Right renal cortex interstitium (tissue), 3 donors: Measurements from ENCODE around the gene USF3. TPM values are rescaled to one million over a fixed set of nuclear protein-coding genes. Genes with fewer than 3 reads are reported as not detected.

Experiments
- DNase-seq, 3 donors: peaks; one replicate each; pipeline ENCODE4 v3.0.0-alpha.2; 2013; ENCODE audit warnings: low read depth in 3 of 3, low spot score in 2 of 3
- polyA plus RNA-seq, 3 donors: library from polyadenylated mRNA; unstranded; fragments of 120-200 nt; gene quantifications; one replicate each; pipeline ENCODE4 v1.2.1, GENCODE V29; 2013; ENCODE audit not compliant: insufficient read length in 3 of 3

USF3 gene
- polyA plus RNA-seq, 3 donors = 18.7 to 20.4 (median 19.0) TPM

DNA sequence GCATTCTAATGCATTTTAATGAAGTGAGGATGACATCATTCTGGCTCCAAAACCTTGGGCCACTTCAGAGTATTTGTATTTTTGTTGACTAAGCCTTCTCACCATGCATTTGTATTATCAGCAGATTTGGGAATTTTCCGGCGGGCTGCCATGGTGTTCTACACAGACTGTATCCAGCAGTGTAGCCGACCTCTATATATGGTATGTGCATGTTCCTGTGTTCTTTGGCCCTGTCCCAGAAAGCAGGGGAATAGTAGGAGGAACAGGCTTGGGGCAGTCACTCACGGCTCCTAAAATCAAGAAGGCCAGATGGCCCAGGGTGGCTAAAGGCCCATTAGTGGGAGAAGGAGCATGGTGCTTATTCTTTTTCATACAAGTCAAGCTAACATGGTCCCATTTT is 80.5 kb downstream of the USF3 start:
- no peak for DNase-seq

DNA sequence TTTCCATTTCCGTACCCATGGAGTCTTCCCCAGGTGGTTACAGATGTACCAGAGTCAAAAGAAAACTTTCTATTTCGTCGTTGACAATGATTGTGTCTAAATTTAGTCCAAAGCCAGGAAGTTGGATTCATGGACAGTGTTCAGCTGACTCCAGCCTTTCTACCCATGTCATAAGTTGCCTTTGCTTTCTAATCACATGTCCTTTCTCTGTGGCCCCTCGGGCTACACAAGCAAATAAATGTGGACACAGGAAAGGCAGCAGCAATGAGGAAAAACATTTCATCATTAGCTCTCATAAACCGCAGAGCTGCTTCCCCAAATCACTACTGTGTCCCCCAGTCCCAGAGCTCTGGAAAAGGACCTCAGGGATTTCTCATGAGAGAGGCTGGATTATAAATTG is 82.0 kb downstream of the USF3 start:
- DNase-seq = no peak

DNA sequence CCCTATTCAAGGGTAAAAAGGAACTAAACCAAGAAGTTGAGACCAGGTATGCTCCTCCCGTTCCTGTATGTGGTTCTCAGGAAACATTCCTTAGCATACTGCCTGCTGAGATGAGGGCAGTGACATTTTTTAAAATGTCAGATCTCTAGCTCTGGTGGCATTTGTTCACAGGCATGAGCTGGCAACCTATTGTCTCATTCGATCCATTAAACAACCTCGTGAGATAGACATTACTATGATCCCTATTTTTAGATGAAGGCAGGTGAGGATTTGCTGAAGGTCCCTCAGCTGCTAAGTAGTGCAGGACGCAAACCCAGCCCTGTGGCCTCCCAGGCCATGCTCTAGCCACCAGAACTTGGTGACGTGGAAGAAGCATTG is 89.2 kb downstream of the USF3 start:
- no peak for DNase-seq

DNA sequence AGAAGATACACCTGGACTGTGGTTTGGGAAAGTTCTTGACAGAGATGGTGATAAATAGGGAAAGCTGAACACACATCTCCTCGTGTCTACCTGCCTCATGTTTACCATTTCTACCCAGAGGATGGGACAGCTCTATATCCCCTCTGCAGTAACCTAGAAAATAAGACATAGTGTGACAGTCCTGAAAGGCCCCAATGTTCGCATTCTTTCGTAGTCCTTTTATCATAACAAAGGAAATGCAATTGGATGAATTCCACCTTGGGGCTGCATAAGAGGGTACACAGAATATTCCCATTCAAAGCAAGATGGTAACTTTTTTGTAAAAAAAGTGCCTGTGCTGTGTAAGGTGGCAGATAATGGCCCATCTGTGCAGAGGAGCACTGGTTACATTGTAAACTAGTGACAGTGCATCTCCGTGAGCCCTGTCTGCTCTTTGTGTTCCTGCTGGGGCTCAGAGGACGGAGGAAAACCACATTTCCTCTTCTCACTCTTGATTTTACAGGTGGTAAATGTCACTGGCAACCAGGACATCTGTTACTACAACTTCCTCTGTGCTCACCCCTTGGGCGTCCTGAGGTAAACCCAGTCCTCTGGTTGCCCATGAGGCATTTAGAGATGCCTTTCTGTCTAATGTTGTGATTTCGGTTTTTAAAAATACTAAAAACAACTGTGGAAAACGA is 89.8 kb downstream of the USF3 start:
- no peak for DNase-seq

DNA sequence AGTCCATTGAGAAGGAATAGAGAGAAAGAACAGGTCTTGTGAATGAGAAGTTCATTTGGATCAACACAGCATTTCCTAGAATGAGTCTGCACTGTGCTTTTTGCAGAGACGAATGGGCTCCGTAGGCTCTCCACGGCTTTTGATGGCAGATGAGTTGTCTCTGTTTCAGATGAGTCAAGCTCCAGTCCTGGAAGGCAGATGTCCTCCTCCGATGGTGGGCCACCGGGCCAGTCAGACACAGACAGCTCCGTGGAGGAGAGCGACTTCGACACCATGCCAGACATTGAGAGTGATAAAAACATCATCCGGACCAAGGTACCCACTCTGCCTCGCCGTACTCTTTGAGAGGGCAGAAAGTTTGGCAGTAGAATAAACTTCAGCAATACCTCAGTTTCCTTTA is 93.6 kb downstream of the USF3 start:
- DNase-seq = no peak

DNA sequence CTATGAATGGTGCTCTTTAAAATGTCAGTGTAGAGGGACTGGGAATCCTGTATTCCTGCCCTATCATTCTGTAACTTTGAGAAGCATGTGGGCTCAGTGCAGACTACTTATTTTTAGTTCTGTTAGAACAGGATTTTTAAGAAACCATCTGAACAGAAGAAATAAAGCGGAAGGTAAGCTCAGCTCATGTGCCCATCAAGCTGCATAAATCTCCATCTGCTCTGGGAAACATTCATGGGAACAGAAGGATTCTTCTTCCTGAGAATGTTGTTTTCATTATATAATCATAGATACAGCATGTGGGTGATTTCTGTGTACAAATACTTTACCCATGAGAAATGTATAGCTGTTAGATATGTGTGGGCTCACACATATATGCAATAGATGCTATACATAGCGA is 94.2 kb downstream of the USF3 start:
- DNase-seq = no peak

DNA sequence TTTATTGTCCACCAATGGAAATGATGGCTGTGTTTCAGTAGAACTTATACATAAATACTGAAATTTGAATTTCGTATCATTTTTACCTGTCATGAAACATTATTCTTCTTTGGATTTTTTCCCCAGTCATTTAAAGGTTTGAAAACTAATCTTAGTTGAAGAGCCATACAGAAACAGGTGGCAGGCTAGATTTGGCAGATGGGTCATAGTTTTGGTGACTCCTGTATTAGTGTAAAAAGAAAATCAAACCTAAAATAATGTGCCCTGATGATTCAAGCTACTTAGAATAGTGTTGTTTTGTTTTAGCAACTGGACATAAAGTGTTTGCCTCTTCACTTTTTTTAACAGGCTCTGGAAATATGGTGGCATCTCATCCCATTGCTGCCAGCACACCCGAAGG is 95.2 kb downstream of the USF3 start:
- DNase-seq = no peak

DNA sequence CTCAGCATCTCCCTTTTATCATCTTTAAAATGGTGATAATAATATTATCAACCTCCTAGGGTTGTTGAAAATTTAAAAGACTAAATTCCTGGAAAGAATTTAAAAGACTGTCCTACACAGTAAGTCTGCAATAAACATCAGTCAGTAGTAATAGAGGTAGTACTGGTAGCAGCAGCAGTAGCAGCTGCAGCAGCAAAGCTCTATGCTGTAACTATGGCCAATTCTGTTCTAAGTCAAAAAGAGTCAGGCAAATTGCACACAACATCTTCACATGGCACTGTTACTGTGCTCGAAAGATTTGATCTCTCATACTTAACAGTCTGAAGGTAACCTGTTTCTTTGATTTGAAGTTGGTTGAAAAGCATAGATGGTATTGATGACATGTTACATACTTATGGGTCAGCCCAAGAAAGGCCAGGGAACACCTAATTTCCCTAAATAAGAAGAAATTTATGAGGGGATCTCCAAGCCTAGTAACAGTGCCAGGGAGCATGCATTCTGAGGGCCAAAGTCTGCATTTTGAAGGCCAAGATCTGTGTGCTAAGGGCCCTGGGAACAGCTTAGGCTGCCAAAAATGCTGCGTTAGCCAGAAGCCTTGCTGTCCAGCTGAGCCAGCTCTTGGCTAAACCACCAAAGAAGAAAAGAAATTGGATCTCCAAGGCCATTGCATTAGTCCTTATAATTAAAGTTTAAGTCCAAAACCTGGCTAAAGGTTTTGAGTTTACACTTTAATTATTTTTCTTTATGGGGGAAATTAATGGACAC is 95.8 kb downstream of the USF3 start:
- DNase-seq = no peak

Other genes starting within 250 kb of the USF3 start
- gene SPICE1, start 181.5 kb downstream of the USF3 start, polyA plus RNA-seq = 10 to 100 TPM; 26.6 to 28.8 (median 27.5) TPM
- 1 to 10 TPM; 2.2 to 3.0 (median 2.6) TPM for gene SIDT1, start 164.1 kb downstream of the USF3 start, polyA plus RNA-seq
- 100 to 1,000 TPM; 140 to 145 (median 145) TPM for gene NAA50, start 49.6 kb upstream of the USF3 start, polyA plus RNA-seq
- 100 to 1,000 TPM in 2 of 3 donors, 10 to 100 TPM in 1; 97.7 to 103 (median 103) TPM for gene ATP6V1A, start 50.4 kb upstream of the USF3 start, polyA plus RNA-seq
- 10 to 100 TPM; 19.7 to 38.6 (median 24.1) TPM for gene GRAMD1C, start 142.1 kb upstream of the USF3 start, polyA plus RNA-seq